ENCODE results near the gene SCN2B. TPM values are rescaled to one million over a fixed set of nuclear protein-coding genes. Genes with fewer than 3 reads are reported as not detected.
A peak's percentile ranks its signal among the peaks of the same experiment; 100 is the strongest.

Gene SCN2B
- total RNA-seq, 1 experiment from 2014 or later, result not detected

- no peaks in the 10 kb centered on the region for H3K36me3 ChIP-seq (ENCODE audit: insufficient read depth, low read length, poor library complexity, severe bottlenecking)
- H3K4me3 ChIP-seq (ENCODE audit: low read depth, low read length, poor library complexity, severe bottlenecking), result no peak overlapping the region
- no peak overlapping the region for H3K27ac ChIP-seq (ENCODE audit: low read depth, low read length, poor library complexity, severe bottlenecking)
- TF ChIP-seq EZH2 (IDR thresholded peaks at IDR 0.05; ENCODE audit: borderline replicate concordance, low read depth, low read length, poor library complexity, severe bottlenecking) (no peak), CTCF (conservative IDR thresholded peaks at IDR 0.05; ENCODE audit: low read depth, low read length) (no peak)
- intact Hi-C loops (cut with micrococcal nuclease; ENCODE audit: unreplicated experiment), result no loop called here
- no peaks in the 10 kb centered on the region for H3K4me1 ChIP-seq (ENCODE audit: insufficient read depth, low read length, poor library complexity, severe bottlenecking)
- ChIA-PET POLR2A (ENCODE audit: low non-redundant PET) (no interaction called here), CTCF (no interaction called here)
- H3K9me3 ChIP-seq (ENCODE audit: low read depth, low read length, poor library complexity, severe bottlenecking), result no peaks in the 10 kb centered on the region
- no TSS peak for BruUV-seq (replicated peaks)
- no peak for DNase-seq (ENCODE audit: low spot score)
- peaks cover 69% of the 10 kb centered on the region for H3K27me3 ChIP-seq (replicated peaks; ENCODE audit: insufficient read depth, low read depth, low read length, poor library complexity)
Measured at GRCh38 chr11:118212781-118213191, 36.3 kb upstream of the SCN2B start.

- Histone ChIP-seq H3K9me3 (ENCODE audit: low read depth, low read length, poor library complexity, severe bottlenecking) (no peaks in the 10 kb centered on the region), H3K4me1 (ENCODE audit: insufficient read depth, low read length, poor library complexity, severe bottlenecking) (no peaks in the 10 kb centered on the region), H3K27me3 (replicated peaks; ENCODE audit: insufficient read depth, low read depth, low read length, poor library complexity) (peaks cover 75% of the 10 kb centered on the region), H3K27ac (ENCODE audit: low read depth, low read length, poor library complexity, severe bottlenecking) (no peak overlapping the region), H3K36me3 (ENCODE audit: insufficient read depth, low read length, poor library complexity, severe bottlenecking) (no peaks in the 10 kb centered on the region), H3K4me3 (ENCODE audit: low read depth, low read length, poor library complexity, severe bottlenecking) (no peak overlapping the region)
- DNase-seq (ENCODE audit: low spot score), result no peak
- TF ChIP-seq CTCF (conservative IDR thresholded peaks at IDR 0.05; ENCODE audit: low read depth, low read length) (no peak), EZH2 (IDR thresholded peaks at IDR 0.05; ENCODE audit: borderline replicate concordance, low read depth, low read length, poor library complexity, severe bottlenecking) (no peak)
- ChIA-PET POLR2A (ENCODE audit: low non-redundant PET) (no interaction called here), CTCF (no interaction called here)
- intact Hi-C loops (cut with micrococcal nuclease; ENCODE audit: unreplicated experiment), result no loop called here
- BruUV-seq (replicated peaks), result no TSS peak
Measured at GRCh38 chr11:118212131-118212725, 35.8 kb upstream of the SCN2B start.

GRCh38 chr11:118211006-118211405 is 34.6 kb upstream of the SCN2B start:
- CTCF ChIA-PET, result no interaction called here
- H3K9me3 ChIP-seq (ENCODE audit: low read depth, low read length, poor library complexity, severe bottlenecking), result no peaks in the 10 kb centered on the region
- peak; percentile 18 for DNase-seq (ENCODE audit: low spot score)
- POLR2A ChIA-PET (ENCODE audit: low non-redundant PET), result no interaction called here
- BruUV-seq (replicated peaks), result no TSS peak
- no peaks in the 10 kb centered on the region for H3K4me1 ChIP-seq (ENCODE audit: insufficient read depth, low read length, poor library complexity, severe bottlenecking)
- no peaks in the 10 kb centered on the region for H3K36me3 ChIP-seq (ENCODE audit: insufficient read depth, low read length, poor library complexity, severe bottlenecking)
- no peak overlapping the region for H3K27ac ChIP-seq (ENCODE audit: low read depth, low read length, poor library complexity, severe bottlenecking)
- no peak overlapping the region for H3K4me3 ChIP-seq (ENCODE audit: low read depth, low read length, poor library complexity, severe bottlenecking)
- H3K27me3 ChIP-seq (replicated peaks; ENCODE audit: insufficient read depth, low read depth, low read length, poor library complexity), result peaks cover 82% of the 10 kb centered on the region
- TF ChIP-seq EZH2 (IDR thresholded peaks at IDR 0.05; ENCODE audit: borderline replicate concordance, low read depth, low read length, poor library complexity, severe bottlenecking), result no peak
- no peak for TF ChIP-seq CTCF (conservative IDR thresholded peaks at IDR 0.05; ENCODE audit: low read depth, low read length)
- intact Hi-C loops (cut with micrococcal nuclease; ENCODE audit: unreplicated experiment), result no loop called here

All from A673 (cell line).